DOHH2 (cell line): ENCODE measurements around the gene PCDH9.

ENCODE experiments used
- EZH2phosphoT487 ChIP-seq: fragments of 200-600 bp; sonication (generic); IDR thresholded peaks from 2 replicates; pipeline ENCODE4 v1.6.1; 2017; ENCODE audit warnings: borderline replicate concordance, mild to moderate bottlenecking, antibody characterized with exemption, low read length, moderate library complexity, mixed read lengths
- TF ChIP-seq, protein P1 (sequence below): fragments of 200-600 bp; sonication (generic); IDR thresholded peaks from one replicate; pipeline ENCODE4 v1.5.1; 2014; ENCODE audit warnings: antibody characterized with exemption, mild to moderate bottlenecking, low read depth, low read length; ENCODE audit not compliant: poor library complexity, severe bottlenecking

DNA sequence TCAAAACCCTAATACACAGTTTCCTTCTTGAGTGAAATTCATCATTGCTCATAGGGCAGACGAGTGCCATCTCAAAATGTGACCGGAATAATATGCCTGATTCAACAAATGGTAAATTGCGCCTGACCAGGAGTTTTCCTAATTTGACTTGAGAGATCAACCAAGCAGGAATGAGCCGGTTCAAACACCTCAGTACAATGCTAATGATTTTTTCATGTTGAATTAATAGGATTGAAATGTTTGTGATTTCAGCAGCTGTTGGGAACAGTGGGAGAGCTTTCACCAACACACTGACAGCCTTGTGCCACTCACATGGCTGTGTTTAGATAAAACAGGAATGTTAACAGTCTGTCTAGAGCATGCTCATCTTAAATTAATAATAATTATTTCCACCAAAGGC lies 484.8 kb downstream of the PCDH9 start:
- TF ChIP-seq, protein P1, sequence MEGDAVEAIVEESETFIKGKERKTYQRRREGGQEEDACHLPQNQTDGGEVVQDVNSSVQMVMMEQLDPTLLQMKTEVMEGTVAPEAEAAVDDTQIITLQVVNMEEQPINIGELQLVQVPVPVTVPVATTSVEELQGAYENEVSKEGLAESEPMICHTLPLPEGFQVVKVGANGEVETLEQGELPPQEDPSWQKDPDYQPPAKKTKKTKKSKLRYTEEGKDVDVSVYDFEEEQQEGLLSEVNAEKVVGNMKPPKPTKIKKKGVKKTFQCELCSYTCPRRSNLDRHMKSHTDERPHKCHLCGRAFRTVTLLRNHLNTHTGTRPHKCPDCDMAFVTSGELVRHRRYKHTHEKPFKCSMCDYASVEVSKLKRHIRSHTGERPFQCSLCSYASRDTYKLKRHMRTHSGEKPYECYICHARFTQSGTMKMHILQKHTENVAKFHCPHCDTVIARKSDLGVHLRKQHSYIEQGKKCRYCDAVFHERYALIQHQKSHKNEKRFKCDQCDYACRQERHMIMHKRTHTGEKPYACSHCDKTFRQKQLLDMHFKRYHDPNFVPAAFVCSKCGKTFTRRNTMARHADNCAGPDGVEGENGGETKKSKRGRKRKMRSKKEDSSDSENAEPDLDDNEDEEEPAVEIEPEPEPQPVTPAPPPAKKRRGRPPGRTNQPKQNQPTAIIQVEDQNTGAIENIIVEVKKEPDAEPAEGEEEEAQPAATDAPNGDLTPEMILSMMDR, result no peak
- TF ChIP-seq EZH2phosphoT487, result no peak
